ENCODE measurements around the gene NRG3.

Gene NRG3

DNA sequence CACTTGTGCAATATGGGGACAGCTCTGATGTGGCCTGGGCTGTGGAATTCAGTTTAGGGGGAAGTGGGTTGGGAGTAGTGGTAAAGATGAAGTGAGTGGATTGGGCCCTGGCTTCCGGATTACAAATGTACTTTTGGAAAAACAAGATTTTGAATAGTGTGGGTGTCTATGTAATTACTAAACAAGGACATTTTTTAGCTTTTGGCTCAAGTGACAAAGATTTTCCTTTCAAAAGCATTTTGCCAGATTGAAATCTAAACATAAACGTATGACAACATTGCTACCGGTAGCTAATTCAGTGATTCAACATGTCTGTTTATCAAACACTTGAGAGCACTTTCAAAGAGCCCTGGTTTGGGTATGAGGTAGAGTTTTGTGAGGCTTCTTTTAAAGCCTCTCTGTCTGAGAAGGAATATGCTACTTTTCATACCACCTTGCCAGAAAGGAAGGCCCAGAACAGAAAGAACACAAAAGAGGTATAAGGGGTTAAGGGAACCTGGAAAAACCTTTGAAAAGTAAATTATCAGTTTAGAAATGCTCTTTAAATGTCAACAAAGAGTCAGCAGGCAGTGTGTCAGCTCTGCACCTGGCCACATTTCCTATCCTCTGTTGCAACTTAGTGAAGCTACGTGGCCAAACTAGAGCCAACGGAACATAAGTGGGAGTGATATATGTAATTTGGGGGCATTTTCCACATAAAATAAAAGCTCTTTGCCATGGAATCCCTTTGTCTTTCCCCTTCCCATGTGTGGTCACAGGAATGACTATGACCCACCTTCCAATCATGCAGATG, 516.1 kb downstream of the NRG3 start:
- DNase-seq (ENCODE audit: extremely low spot score) = no peak
- ChIA-PET CTCF (no interaction called here), POLR2A (no interaction called here)
- TF ChIP-seq CTCF (IDR thresholded peaks at IDR 0.05; ENCODE audit: control extremely low read depth, extremely low read depth, low read depth, missing control alignments) = no peak

DNA sequence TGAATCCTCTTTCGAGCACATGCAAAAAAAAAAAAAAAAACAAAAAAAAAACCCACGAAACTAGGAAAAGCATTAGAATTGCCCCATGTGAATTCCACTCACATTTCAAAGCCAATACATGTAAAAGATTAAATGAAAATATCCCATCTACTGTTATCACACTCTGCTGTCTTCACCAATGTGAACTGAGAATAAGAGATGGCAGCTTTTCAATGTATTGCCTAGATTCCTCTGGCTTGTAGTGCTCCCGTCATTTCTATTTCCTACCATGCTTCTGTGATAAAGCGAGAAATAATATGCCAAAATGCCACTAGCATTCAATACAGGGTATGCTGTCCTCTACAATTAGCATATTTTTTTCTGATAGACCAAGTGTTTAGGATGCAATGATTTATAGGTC, 517.0 kb downstream of the NRG3 start:
- ChIA-PET POLR2A (no interaction called here), CTCF (no interaction called here)
- TF ChIP-seq CTCF (IDR thresholded peaks at IDR 0.05; ENCODE audit: control extremely low read depth, extremely low read depth, low read depth, missing control alignments) = no peak
- no peak for DNase-seq (ENCODE audit: extremely low spot score)

GRCh38 chr10:82392533-82392932, 517.5 kb downstream of the NRG3 start:
- POLR2A ChIA-PET = no interaction called here
- CTCF ChIA-PET = no interaction called here
- no peak for DNase-seq (ENCODE audit: extremely low spot score)
- no peak for TF ChIP-seq CTCF (IDR thresholded peaks at IDR 0.05; ENCODE audit: control extremely low read depth, extremely low read depth, low read depth, missing control alignments)

- no peak for DNase-seq (ENCODE audit: extremely low spot score)
- POLR2A ChIA-PET = no interaction called here
- CTCF ChIA-PET = interaction anchor here (1.3 kb wide), 1 partner anchor 11 kb away, joined by 3 read pairs; no protein-coding TSS in a partner anchor
- no peak for TF ChIP-seq CTCF (IDR thresholded peaks at IDR 0.05; ENCODE audit: control extremely low read depth, extremely low read depth, low read depth, missing control alignments)
Measured at GRCh38 chr10:82394122-82394521, 519.1 kb downstream of the NRG3 start.

DNA sequence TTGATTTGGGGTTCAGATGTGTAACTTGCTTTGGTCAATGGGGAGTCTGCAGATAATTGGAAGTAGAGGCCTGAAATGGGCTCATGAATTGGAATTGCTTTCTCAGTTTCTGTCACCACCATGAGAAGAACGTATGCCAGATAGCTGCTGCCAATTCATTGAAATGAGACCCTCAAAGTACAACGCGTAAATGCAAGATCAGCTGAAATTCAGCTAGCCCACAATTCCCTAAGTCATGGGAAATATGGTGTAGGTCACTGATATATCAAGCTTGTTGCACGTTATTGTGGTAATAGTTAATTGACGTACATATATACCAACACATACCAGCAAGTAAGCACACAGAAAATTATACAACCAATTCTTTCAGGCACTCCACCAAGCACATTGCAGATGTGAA, 520.0 kb downstream of the NRG3 start:
- ChIA-PET POLR2A (no interaction called here), CTCF (interaction anchor here (1.3 kb wide), 1 partner anchor 12 kb away, joined by 3 read pairs; no protein-coding TSS in a partner anchor)
- DNase-seq (ENCODE audit: extremely low spot score) = no peak
- no peak for TF ChIP-seq CTCF (IDR thresholded peaks at IDR 0.05; ENCODE audit: control extremely low read depth, extremely low read depth, low read depth, missing control alignments)

DNA sequence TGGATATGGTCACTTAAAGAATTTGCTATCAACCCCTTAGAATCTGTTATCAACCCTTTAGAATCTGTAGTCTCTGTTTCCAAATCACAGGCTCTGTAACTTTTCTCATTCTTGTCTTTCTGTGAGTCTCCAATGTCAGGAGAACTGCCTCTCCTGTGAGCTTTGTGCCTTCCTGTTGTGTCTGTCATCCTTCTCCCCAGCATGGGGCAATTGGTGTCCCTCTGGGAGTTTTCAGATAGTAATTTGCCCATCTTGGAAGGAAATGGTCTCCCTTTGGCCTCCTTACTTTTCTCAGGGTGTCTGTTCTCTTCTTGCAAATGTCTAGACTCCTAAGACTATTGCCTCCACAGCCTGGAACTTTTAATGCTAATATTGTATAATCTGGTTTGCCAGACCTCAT, 521.9 kb downstream of the NRG3 start:
- TF ChIP-seq CTCF (IDR thresholded peaks at IDR 0.05; ENCODE audit: control extremely low read depth, extremely low read depth, low read depth, missing control alignments) = no peak
- DNase-seq (ENCODE audit: extremely low spot score) = no peak
- ChIA-PET POLR2A (no interaction called here), CTCF (no interaction called here)

Data from GM10248 (cell line).